ENCODE data around the gene TLR10.

Gene TLR10, protein sequence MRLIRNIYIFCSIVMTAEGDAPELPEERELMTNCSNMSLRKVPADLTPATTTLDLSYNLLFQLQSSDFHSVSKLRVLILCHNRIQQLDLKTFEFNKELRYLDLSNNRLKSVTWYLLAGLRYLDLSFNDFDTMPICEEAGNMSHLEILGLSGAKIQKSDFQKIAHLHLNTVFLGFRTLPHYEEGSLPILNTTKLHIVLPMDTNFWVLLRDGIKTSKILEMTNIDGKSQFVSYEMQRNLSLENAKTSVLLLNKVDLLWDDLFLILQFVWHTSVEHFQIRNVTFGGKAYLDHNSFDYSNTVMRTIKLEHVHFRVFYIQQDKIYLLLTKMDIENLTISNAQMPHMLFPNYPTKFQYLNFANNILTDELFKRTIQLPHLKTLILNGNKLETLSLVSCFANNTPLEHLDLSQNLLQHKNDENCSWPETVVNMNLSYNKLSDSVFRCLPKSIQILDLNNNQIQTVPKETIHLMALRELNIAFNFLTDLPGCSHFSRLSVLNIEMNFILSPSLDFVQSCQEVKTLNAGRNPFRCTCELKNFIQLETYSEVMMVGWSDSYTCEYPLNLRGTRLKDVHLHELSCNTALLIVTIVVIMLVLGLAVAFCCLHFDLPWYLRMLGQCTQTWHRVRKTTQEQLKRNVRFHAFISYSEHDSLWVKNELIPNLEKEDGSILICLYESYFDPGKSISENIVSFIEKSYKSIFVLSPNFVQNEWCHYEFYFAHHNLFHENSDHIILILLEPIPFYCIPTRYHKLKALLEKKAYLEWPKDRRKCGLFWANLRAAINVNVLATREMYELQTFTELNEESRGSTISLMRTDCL

GRCh38 chr4:38782452-38783108 is at the start of gene TLR10:
Gene TLR10 (minus strand): TSS chr4:38782990. CDS start chr4:38775590, 7,400 bp downstream.
- TF ChIP-seq CTCF (conservative IDR thresholded peaks at IDR 0.05; ENCODE audit: low read depth): peak; percentile 84
- POLR2A ChIA-PET (ENCODE audit: low non-redundant PET): no interaction called here
- peak; percentile 51 for DNase-seq (ENCODE audit: low spot score)
- CTCF ChIA-PET: interaction anchor here (0.5 to 3.4 kb wide), 12 partner anchors 10 to 694 kb away, joined by 3 to 20 read pairs (median 4); no protein-coding TSS in a partner anchor
- no peak within 1 kb of the TSS for H3K27ac ChIP-seq

GRCh38 chr4:38832206-38832605 is 49.4 kb upstream of the TLR10 start:
- POLR2A ChIA-PET (ENCODE audit: low non-redundant PET): no interaction called here
- DNase-seq (ENCODE audit: low spot score): no peak
- TF ChIP-seq CTCF (conservative IDR thresholded peaks at IDR 0.05; ENCODE audit: low read depth): no peak
- CTCF ChIA-PET: no interaction called here
- no peak overlapping the region for H3K27ac ChIP-seq

- POLR2A ChIA-PET (ENCODE audit: low non-redundant PET): no interaction called here
- TF ChIP-seq CTCF (conservative IDR thresholded peaks at IDR 0.05; ENCODE audit: low read depth): no peak
- DNase-seq (ENCODE audit: low spot score): no peak
- no peak overlapping the region for H3K27ac ChIP-seq
- CTCF ChIA-PET: interaction anchor here (0.7 kb wide), 1 partner anchor 468 kb away, joined by 4 read pairs; no protein-coding TSS in a partner anchor
Observed at GRCh38 chr4:38831653-38832052, 48.9 kb upstream of the TLR10 start.

DNA sequence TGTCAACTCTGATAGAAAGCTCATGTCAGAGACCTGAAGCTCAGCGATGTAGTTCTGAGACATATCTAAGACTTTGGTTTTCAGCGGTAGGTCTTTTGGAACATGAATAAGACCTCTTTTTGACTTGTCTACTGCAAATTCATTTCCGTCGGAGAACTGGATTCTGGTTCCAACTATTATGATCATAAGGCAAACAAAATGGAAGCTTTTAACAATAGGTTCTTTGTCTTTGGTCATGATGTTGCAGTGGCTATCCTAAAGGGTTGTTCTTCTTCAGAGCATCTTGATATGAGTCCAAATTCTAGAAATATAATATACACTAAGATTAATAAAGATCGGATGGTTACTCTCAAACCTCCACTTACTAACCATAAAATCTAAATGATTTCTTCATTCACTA is 46.4 kb upstream of the TLR10 start:
- DNase-seq (ENCODE audit: low spot score): no peak
- ChIA-PET CTCF (no interaction called here), POLR2A (ENCODE audit: low non-redundant PET) (no interaction called here)
- no peak overlapping the region for H3K27ac ChIP-seq
- no peak for TF ChIP-seq CTCF (conservative IDR thresholded peaks at IDR 0.05; ENCODE audit: low read depth)

GRCh38 chr4:38823766-38824165 is 41.0 kb upstream of the TLR10 start:
- H3K27ac ChIP-seq: no peak overlapping the region
- ChIA-PET POLR2A (ENCODE audit: low non-redundant PET) (no interaction called here), CTCF (no interaction called here)
- TF ChIP-seq CTCF (conservative IDR thresholded peaks at IDR 0.05; ENCODE audit: low read depth): no peak
- DNase-seq (ENCODE audit: low spot score): no peak

- no peak for TF ChIP-seq CTCF (conservative IDR thresholded peaks at IDR 0.05; ENCODE audit: low read depth)
- no peak for DNase-seq (ENCODE audit: low spot score)
- H3K27ac ChIP-seq: no peak overlapping the region
- CTCF ChIA-PET: no interaction called here
- POLR2A ChIA-PET (ENCODE audit: low non-redundant PET): no interaction called here
Observed at GRCh38 chr4:38822748-38823303, 40.0 kb upstream of the TLR10 start.
